Prostate gland (tissue), 2 donors: Measurements from ENCODE around the gene COTL1.

ENCODE experiments used
- POLR2A ChIP-seq: fragments of 450-650 bp; IDR thresholded peaks from one replicate; pipeline ENCODE4 v1.6.1; 2016; ENCODE audit warnings: antibody characterized with exemption, mild to moderate bottlenecking
- TF ChIP-seq, protein P1 (sequence below), 4 experiments: fragments of 200-600 bp in 2 of 4; fragments of 450-650 bp in 2 of 4; sonication (generic) in 2 of 4; IDR thresholded peaks; 1 replicate in 3 of 4; 2 replicates in 1 of 4; pipeline ENCODE4 v1.5.1; 2016 to 2019; ENCODE audit warnings: antibody characterized with exemption in 4 of 4, mild to moderate bottlenecking in 2 of 4, moderate library complexity in 2 of 4

DNA sequence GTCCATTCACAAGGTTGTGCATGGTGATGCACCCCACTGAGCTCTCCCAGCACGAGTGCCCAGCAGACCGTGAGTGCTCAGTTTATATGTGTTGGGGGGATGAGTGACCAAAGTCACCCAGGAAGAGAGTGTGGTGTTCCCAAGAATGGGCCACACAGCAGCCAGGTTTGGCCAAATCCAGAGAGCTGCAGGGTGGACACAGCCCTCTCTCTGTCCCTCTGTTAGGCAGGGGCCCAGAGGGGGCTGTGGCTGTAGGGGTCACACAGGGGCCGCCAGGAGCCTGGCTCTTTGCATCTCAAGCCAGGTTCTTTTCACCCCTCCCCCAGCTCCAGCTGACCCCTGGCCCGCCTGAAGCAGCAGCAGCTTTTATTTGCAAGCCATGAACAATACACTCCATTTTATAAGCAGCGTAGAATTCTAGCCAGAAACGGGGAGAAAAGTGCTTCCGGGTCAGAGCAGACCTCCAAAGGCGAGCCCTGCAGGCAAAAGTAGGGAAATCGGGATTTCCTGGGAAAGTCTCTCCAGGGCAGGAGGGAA lies 13.3 kb downstream of the COTL1 start:
- TF ChIP-seq, protein P1, sequence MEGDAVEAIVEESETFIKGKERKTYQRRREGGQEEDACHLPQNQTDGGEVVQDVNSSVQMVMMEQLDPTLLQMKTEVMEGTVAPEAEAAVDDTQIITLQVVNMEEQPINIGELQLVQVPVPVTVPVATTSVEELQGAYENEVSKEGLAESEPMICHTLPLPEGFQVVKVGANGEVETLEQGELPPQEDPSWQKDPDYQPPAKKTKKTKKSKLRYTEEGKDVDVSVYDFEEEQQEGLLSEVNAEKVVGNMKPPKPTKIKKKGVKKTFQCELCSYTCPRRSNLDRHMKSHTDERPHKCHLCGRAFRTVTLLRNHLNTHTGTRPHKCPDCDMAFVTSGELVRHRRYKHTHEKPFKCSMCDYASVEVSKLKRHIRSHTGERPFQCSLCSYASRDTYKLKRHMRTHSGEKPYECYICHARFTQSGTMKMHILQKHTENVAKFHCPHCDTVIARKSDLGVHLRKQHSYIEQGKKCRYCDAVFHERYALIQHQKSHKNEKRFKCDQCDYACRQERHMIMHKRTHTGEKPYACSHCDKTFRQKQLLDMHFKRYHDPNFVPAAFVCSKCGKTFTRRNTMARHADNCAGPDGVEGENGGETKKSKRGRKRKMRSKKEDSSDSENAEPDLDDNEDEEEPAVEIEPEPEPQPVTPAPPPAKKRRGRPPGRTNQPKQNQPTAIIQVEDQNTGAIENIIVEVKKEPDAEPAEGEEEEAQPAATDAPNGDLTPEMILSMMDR (IDR thresholded peaks at IDR 0.05) = no peak
- no peak for TF ChIP-seq POLR2A
